ENCODE results near the gene ABHD17A.

ABHD17A gene

GRCh38 chr19:1832046-1832663, 53.1 kb downstream of the ABHD17A start:
- DNase-seq = no peak

GRCh38 chr19:1830978-1831377, 54.3 kb downstream of the ABHD17A start:
- DNase-seq = no peak

- DNase-seq = no peak
These were observed 54.7 kb downstream of the ABHD17A start for GRCh38 chr19:1830568-1830967.

GRCh38 chr19:1829958-1830357, 55.3 kb downstream of the ABHD17A start:
- no peak for DNase-seq

- DNase-seq = no peak
These were observed 56.7 kb downstream of the ABHD17A start for GRCh38 chr19:1828279-1829238.

- DNase-seq = no peak
These were observed 57.6 kb downstream of the ABHD17A start for GRCh38 chr19:1827566-1828278.

Measured in NCI-H774 (cell line).